ENCODE data around the gene MEGF10.

MEGF10 gene

DNA sequence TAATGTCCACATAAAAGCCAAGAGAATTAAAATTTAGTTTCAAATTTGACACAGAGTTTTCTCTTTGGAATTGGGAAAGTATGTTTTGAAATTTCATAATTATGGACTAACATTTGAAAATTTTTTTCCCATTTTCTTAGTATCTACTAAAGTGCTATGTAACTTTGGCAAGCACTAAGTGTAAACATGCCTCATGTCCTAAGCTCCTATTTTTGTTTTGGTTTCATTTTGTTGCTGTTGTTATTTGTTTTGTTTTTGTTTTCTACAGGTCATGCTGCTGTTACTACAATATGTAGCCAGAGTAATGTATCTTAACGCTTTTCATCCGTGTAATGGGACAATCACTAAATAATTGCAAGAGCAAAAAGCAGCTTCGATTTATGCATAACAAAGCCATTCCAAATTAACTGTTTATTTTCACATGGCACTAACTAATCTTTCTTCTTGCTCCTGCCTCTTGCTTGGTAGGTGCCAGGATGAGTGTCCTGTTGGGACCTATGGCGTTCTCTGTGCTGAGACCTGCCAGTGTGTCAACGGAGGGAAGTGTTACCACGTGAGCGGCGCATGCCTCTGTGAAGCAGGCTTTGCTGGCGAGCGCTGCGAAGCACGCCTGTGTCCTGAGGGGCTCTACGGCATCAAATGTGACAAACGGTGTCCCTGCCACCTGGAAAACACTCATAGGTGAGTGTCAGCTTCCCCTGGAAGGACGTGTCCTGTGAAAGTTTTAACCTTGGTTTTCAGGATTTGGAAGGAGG is 119.5 kb downstream of the MEGF10 start:
- no peak for DNase-seq (ENCODE audit: low read depth in 1 of 2, low spot score in 1 of 2)

DNA sequence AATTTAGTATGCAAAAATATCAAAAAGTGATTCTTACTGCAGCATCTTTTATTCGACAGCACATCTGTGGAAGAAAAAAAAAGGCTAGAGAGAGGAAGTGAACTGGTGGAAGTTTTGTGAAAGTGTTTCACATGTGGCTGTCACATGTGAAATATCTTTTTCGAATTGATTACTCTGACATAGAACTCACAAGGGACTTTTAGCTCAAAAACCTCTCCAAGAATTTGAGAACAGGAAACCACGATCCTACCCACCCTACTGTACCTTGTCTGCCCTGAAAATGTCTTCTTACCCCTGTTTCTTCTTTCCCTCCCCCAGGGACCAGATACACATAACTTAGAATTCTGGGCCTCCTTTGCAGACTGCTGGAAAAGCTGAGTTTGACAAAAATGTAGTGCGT is 120.4 kb downstream of the MEGF10 start:
- DNase-seq (ENCODE audit: low read depth in 1 of 2, low spot score in 1 of 2), result no peak

GRCh38 chr5:127411381-127411780 is 120.8 kb downstream of the MEGF10 start:
- no peak for DNase-seq (ENCODE audit: low read depth in 1 of 2, low spot score in 1 of 2)

- no peak for DNase-seq (ENCODE audit: low read depth in 1 of 2, low spot score in 1 of 2)
These were observed 122.1 kb downstream of the MEGF10 start for GRCh38 chr5:127412698-127413097.

DNA sequence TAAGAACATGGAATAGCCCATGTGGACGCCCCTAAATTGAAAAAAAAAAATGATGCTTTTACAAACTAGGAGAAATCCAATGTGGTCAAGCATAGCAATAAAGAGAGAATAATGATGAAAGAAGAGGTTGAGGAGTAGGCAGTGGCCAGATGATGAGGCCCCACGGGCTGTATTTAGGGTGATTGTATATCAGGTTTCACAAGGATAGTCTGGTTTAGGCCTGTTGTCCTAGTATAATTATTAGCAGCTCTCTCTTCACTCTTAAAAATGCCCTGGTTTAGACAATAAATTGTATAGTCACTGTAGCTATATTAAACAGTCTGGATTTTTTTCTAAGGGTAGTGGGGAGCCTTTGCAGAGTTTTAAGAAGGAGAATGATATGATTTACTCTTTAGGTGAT is 124.4 kb downstream of the MEGF10 start:
- DNase-seq (ENCODE audit: low read depth in 1 of 2, low spot score in 1 of 2), result no peak

- DNase-seq (ENCODE audit: low read depth in 1 of 2, low spot score in 1 of 2), result no peak
These were observed 126.3 kb downstream of the MEGF10 start for GRCh38 chr5:127416906-127417305.

DNA sequence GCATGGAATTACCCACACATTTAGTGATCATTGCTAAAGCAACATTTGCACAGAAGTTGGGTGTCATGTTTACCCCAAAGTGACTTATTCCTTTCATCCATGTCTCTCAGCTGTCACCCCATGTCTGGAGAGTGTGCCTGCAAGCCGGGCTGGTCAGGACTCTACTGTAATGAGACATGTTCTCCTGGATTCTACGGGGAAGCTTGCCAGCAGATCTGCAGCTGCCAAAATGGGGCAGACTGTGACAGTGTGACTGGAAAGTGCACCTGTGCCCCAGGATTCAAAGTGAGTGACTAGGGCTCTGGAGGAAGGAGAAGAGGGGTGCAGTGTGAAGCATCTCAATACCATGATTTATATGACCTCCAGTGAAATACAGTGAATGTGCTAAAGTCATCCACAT is 126.9 kb downstream of the MEGF10 start:
- no peak for DNase-seq (ENCODE audit: low read depth in 1 of 2, low spot score in 1 of 2)

- no peak for DNase-seq (ENCODE audit: low read depth in 1 of 2, low spot score in 1 of 2)
These were observed 127.8 kb downstream of the MEGF10 start for GRCh38 chr5:127418367-127418766.

DNA sequence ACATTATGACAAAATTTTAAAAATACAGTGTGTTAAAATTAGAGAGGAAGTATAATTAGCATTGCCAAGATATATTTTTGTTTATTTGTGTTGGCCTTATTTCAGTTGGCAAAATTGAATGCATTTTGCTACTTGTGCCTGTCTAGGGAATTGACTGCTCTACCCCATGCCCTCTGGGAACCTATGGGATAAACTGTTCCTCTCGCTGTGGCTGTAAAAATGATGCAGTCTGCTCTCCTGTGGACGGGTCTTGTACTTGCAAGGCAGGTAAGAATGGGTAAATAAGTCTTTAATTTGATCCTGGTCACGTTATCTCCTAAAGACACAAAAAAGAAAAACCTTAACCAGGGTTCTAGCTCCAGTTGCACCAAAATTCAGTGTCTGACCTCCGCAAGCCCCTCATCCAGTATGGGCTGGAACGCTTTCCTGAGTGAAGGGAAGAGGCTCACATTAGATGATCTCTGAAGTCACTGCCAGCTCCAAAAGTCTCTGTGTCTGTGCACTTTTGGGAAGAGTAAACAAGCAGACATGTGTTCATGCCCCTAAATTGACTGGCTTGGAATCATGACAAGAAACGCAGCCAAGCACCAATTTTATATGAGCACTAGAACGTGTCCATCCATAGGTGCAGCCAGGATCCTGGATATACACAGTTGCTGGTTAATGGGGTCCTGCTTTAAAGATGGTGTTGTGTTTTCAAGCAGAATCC is 128.5 kb downstream of the MEGF10 start:
- no peak for DNase-seq (ENCODE audit: low read depth in 1 of 2, low spot score in 1 of 2)

- DNase-seq (ENCODE audit: low read depth in 1 of 2, low spot score in 1 of 2), result no peak
These were observed 129.2 kb downstream of the MEGF10 start for GRCh38 chr5:127419683-127420257.

DNA sequence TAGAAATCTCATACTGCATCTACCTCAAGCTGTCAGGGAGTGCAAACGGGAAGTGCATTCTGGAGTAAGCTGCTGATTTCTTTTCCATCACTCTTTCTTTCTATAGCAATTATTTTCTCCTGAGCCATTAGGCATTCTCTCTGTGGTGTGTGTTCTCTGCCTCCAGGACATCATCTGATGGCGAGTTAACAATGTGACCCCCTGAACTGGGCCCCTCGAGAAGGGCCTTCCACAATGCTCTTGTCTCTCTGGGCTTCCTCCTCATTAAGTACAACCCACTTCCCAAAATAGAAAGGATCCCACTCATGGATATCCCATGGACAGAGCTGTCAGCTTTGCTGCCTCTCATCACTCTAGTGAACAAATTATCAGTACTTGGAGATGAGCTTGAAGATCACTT is 130.2 kb downstream of the MEGF10 start:
- no peak for DNase-seq (ENCODE audit: low read depth in 1 of 2, low spot score in 1 of 2)

DNA sequence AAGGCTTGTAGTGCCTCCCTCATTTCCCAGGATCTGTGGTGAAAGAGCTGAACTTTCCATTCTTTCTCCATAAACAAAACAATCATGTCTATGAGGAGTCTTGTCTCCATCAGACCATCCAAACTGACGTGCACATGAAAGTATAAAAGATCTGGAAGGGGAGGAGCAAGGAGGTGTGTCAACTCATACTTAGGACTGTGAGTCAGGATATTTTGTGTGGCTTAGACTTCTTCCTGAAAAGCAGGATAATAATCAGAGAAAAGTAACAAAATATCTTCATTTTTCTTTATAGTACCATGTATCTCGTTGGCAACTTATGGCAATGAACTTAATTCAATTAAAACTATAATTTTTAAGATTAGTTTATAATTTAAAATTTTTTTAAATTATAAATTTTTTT is 130.9 kb downstream of the MEGF10 start:
- DNase-seq (ENCODE audit: low read depth in 1 of 2, low spot score in 1 of 2), result no peak

- no peak for DNase-seq (ENCODE audit: low read depth in 1 of 2, low spot score in 1 of 2)
These were observed 132.7 kb downstream of the MEGF10 start for GRCh38 chr5:127423173-127423798.

GRCh38 chr5:127425037-127425436 is 134.4 kb downstream of the MEGF10 start:
- DNase-seq (ENCODE audit: low read depth in 1 of 2, low spot score in 1 of 2), result no peak

- no peak for DNase-seq (ENCODE audit: low read depth in 1 of 2, low spot score in 1 of 2)
These were observed 135.3 kb downstream of the MEGF10 start for GRCh38 chr5:127425868-127426267.

- no peak for DNase-seq (ENCODE audit: low read depth in 1 of 2, low spot score in 1 of 2)
These were observed 136.1 kb downstream of the MEGF10 start for GRCh38 chr5:127426661-127427060.

GRCh38 chr5:127428276-127428675 is 137.7 kb downstream of the MEGF10 start:
- DNase-seq (ENCODE audit: low read depth in 1 of 2, low spot score in 1 of 2), result no peak

DNA sequence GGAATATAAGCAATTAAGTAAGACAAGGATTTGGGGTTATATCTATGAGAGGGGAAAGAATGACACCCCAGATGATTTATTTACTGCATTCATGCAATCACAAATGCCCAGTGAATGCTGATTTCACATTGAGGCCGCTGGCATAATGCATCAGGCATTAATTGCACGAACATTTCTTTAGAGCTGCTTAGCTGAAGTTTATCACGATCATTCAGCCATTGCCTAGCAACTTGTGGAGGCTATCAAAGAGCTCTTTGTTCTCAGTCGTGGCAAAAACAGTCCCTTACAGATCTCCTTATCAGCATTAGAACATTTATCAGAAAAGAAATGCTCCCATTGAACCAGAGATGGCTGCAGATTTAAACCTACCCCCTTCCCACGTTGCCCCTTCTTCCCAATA is 138.2 kb downstream of the MEGF10 start:
- DNase-seq (ENCODE audit: low read depth in 1 of 2, low spot score in 1 of 2), result no peak

DNA sequence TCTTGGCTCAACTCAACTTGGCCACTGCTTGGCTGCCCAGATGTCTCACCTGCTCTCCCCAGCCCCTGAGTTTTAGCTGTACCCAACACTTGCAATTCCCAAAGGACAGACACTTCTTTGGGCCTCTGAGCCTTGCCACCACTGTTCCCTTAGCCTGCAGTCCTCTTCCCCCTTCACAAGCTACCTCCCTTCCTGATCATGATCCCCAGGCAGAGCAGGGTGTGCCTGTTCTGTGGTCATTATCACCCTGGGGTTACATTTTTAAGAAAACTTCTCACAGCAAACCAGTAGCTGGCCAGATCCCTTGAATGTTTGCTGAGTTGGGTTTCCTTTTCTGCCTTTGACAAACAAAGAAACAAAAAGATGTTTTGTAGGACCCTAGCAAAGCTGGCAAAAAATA is 139.3 kb downstream of the MEGF10 start:
- no peak for DNase-seq (ENCODE audit: low read depth in 1 of 2, low spot score in 1 of 2)

- DNase-seq (ENCODE audit: low read depth in 1 of 2, low spot score in 1 of 2), result no peak
These were observed 140.0 kb downstream of the MEGF10 start for GRCh38 chr5:127430627-127431026.

DNA sequence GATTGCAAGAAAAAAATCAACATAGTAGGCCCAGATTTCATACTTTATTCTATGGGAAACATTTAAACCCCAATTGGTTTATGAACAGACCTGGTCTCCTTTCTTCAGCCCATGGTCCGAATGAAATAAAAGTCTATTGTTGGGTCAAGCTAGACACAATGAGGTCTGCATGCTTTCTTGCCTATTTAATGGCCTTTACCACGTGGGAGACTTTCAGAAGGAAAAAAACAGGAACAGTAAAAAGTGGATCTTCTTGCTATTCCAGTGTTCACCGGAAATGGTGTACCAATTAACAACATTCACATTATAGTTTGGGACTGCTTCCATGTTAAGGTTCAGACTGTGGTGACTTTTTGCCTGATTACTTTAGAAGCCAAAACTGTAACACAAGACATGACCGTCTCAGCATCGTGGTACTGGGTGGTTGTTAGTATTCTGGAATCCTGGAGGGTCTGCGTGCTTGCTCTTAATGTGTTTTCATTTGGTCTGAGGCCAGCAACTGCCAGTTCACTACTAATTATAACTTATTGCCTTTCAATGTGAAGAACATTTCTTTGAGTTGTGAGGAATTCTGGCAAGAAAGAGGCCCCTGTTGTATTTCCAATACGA is 141.5 kb downstream of the MEGF10 start:
- DNase-seq (ENCODE audit: low read depth in 1 of 2, low spot score in 1 of 2), result no peak

DNA sequence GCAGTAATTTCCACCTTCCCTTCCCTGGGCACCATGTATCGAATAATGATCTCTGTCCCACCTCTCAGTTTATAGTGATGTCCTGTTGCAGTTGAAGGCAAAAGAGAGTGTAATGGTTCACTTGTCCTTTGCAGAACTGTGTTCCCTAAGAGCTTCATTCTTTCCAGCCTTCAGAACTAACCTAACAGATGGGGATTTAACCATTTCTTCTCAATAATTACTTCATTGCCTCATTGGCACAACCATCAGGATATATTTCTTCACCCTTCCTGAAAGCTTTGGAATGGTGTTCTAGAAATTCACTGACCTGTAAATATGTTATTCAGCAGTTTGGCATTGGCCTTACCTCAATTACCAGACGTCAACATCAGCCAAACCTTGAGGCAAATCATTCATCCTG is 142.9 kb downstream of the MEGF10 start:
- no peak for DNase-seq (ENCODE audit: low read depth in 1 of 2, low spot score in 1 of 2)

All from activated CD4-positive, alpha-beta T cell treated with anti-CD3 and anti-CD28 coated beads, Interleukin-2, amount 50 U/mL, for 24 hours (primary cell).